ENCODE measurements around the gene TRABD2B. TPM values are rescaled to one million over a fixed set of nuclear protein-coding genes. Genes with fewer than 3 reads are reported as not detected.

The TRABD2B gene
- total RNA-seq, 1 experiment from 2014 or later: 0.36 TPM

DNA sequence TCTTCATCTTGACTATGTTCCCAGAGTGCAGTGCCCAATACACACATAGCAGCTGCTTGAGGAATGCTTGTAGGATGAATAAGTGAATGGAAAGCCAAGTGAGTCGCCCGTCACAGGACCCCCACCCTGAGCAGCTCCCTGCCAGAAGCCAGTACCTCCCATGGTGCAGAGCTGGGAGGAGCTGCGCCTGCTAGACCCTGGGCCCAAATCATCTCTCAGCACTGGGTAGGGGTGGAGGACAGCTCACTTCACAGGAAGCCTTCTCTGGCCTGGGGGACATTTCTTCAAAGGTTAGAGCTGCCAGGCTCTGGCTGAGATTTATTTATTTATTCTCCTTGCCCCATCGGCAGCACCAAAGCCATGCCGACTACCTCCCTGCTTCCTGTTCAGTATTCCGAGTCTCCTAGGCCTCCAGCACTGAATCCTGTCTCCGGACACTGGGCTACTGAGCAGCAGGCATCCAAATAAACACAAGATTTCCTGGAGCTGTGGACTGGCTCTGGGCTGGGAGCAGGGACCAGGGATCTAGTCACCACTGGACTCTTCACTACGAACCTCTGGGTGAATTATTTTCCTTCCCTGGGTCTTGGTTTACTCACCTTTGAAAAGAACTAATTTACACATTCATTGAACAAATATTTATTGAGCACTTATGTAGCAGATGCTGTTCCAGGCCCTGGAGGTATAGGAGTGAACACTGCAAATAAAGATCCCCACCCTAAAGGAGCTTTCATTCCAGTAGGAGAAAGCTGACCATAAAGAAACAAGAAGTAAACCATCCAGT lies 187.7 kb downstream of the TRABD2B start:
- H3K27me3 ChIP-seq (replicated peaks; ENCODE audit: control insufficient read depth, insufficient read depth, low read length): no peaks in the 10 kb centered on the region
- no peaks in the 10 kb centered on the region for H3K4me1 ChIP-seq
- no peak overlapping the region for H3K4me3 ChIP-seq (ENCODE audit: low read depth, low read length)
- DNase-seq: no peak
- ChIA-PET POLR2A (no interaction called here), CTCF (interaction anchor here (0.5 to 0.9 kb wide), 2 partner anchors 84 to 372 kb away, joined by 3 read pairs; partner anchors contain the start of gene FOXD2)
- H3K9me3 ChIP-seq: no peaks in the 10 kb centered on the region
- H3K9me3 Mint-ChIP-seq (ENCODE audit: unreplicated experiment): no peaks in the 10 kb centered on the region
- peaks cover 20% of the 10 kb centered on the region for H3K4me1 Mint-ChIP-seq (ENCODE audit: low read depth, unreplicated experiment)
- TF ChIP-seq, protein P1, sequence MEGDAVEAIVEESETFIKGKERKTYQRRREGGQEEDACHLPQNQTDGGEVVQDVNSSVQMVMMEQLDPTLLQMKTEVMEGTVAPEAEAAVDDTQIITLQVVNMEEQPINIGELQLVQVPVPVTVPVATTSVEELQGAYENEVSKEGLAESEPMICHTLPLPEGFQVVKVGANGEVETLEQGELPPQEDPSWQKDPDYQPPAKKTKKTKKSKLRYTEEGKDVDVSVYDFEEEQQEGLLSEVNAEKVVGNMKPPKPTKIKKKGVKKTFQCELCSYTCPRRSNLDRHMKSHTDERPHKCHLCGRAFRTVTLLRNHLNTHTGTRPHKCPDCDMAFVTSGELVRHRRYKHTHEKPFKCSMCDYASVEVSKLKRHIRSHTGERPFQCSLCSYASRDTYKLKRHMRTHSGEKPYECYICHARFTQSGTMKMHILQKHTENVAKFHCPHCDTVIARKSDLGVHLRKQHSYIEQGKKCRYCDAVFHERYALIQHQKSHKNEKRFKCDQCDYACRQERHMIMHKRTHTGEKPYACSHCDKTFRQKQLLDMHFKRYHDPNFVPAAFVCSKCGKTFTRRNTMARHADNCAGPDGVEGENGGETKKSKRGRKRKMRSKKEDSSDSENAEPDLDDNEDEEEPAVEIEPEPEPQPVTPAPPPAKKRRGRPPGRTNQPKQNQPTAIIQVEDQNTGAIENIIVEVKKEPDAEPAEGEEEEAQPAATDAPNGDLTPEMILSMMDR (IDR thresholded peaks at IDR 0.05; ENCODE audit: insufficient read depth in 1 of 2, low read depth in 1 of 2, low read length in 1 of 2, severe bottlenecking in 1 of 2, unreplicated experiment in 1 of 2): no peak
- peak overlapping the region; percentile 1 for H3K27ac Mint-ChIP-seq (ENCODE audit: unreplicated experiment)
- BruUV-seq (replicated peaks): no TSS peak
- H3K36me3 ChIP-seq (ENCODE audit: control insufficient read depth, insufficient read depth, low read length): no peaks in the 10 kb centered on the region
- intact Hi-C loops (cut with micrococcal nuclease; ENCODE audit: unreplicated experiment): no loop called here
- no peaks in the 10 kb centered on the region for H3K36me3 Mint-ChIP-seq (ENCODE audit: insufficient read depth, unreplicated experiment)
- H3K4me3 Mint-ChIP-seq (ENCODE audit: unreplicated experiment): no peak overlapping the region
- H3K27me3 Mint-ChIP-seq (ENCODE audit: insufficient read depth, unreplicated experiment): no peaks in the 10 kb centered on the region

DNA sequence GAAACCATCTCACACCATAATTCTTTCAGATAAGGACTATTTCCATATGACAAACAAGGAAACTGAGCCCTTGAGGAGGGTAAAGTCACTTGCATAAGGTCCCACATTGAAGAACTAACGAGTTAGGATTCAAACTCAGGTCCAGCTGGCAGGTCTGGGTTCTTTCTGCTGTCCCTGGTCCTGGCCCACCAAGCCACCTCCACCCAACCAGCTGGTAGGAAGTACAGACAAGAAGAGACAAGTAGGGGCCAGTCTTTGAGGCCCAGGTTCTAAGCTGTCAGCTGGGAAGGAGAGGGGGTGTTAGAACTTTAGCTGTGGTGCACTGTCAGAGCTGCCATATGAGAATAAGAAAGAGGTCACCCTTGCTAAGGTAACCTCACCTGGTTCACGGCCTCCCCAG lies 188.6 kb downstream of the TRABD2B start:
- Mint-ChIP-seq H3K27ac (ENCODE audit: unreplicated experiment) (no peak overlapping the region), H3K36me3 (ENCODE audit: insufficient read depth, unreplicated experiment) (no peaks in the 10 kb centered on the region), H3K4me3 (ENCODE audit: unreplicated experiment) (no peak overlapping the region), H3K27me3 (ENCODE audit: insufficient read depth, unreplicated experiment) (no peaks in the 10 kb centered on the region), H3K9me3 (ENCODE audit: unreplicated experiment) (no peaks in the 10 kb centered on the region), H3K4me1 (ENCODE audit: low read depth, unreplicated experiment) (peaks cover 13% of the 10 kb centered on the region)
- intact Hi-C loops (cut with micrococcal nuclease; ENCODE audit: unreplicated experiment): no loop called here
- Histone ChIP-seq H3K36me3 (ENCODE audit: control insufficient read depth, insufficient read depth, low read length) (no peaks in the 10 kb centered on the region), H3K27me3 (replicated peaks; ENCODE audit: control insufficient read depth, insufficient read depth, low read length) (no peaks in the 10 kb centered on the region), H3K9me3 (no peaks in the 10 kb centered on the region), H3K4me1 (no peaks in the 10 kb centered on the region), H3K4me3 (ENCODE audit: low read depth, low read length) (no peak overlapping the region)
- TF ChIP-seq, protein P1 (IDR thresholded peaks at IDR 0.05; ENCODE audit: insufficient read depth in 1 of 2, low read depth in 1 of 2, low read length in 1 of 2, severe bottlenecking in 1 of 2, unreplicated experiment in 1 of 2): no peak
- no peak for DNase-seq
- POLR2A ChIA-PET: no interaction called here
- CTCF ChIA-PET: no interaction called here
- BruUV-seq (replicated peaks): no TSS peak

DNA sequence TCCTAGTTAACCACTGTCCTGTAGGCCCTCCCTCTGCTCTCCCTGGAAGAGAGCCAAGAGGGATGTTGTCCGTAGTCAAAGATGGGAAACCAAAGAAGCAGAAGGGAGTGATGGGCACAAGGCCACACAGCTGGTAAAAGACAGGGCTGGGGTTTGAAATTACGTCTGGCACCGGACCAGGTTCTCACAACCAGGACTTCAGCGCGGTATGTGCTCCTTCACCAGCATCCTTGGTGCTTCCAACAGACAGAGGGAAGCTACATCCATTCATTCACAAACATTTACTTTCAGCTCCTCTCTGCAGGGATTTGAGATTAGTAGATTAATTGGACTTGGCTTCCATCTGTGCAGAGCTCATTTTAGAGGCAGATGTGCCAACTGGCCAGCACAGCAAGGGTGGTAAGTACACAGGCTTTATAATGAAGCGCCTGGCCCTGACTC lies 191.2 kb downstream of the TRABD2B start:
- H3K27ac Mint-ChIP-seq (ENCODE audit: unreplicated experiment): no peak overlapping the region
- no TSS peak for BruUV-seq (replicated peaks)
- intact Hi-C loops (cut with micrococcal nuclease; ENCODE audit: unreplicated experiment): no loop called here
- peaks cover 13% of the 10 kb centered on the region for H3K4me1 Mint-ChIP-seq (ENCODE audit: low read depth, unreplicated experiment)
- no peaks in the 10 kb centered on the region for H3K27me3 ChIP-seq (replicated peaks; ENCODE audit: control insufficient read depth, insufficient read depth, low read length)
- no peak overlapping the region for H3K4me3 ChIP-seq (ENCODE audit: low read depth, low read length)
- no peaks in the 10 kb centered on the region for H3K9me3 Mint-ChIP-seq (ENCODE audit: unreplicated experiment)
- no peaks in the 10 kb centered on the region for H3K4me1 ChIP-seq
- TF ChIP-seq, protein P1 (IDR thresholded peaks at IDR 0.05; ENCODE audit: insufficient read depth in 1 of 2, low read depth in 1 of 2, low read length in 1 of 2, severe bottlenecking in 1 of 2, unreplicated experiment in 1 of 2): no peak
- no peaks in the 10 kb centered on the region for H3K9me3 ChIP-seq
- H3K36me3 Mint-ChIP-seq (ENCODE audit: insufficient read depth, unreplicated experiment): no peaks in the 10 kb centered on the region
- no peak overlapping the region for H3K4me3 Mint-ChIP-seq (ENCODE audit: unreplicated experiment)
- no peaks in the 10 kb centered on the region for H3K27me3 Mint-ChIP-seq (ENCODE audit: insufficient read depth, unreplicated experiment)
- POLR2A ChIA-PET: no interaction called here
- CTCF ChIA-PET: no interaction called here
- no peak for DNase-seq
- H3K36me3 ChIP-seq (ENCODE audit: control insufficient read depth, insufficient read depth, low read length): no peaks in the 10 kb centered on the region
